ENCODE measurements around the gene KDM2B. TPM values are rescaled to one million over a fixed set of nuclear protein-coding genes. Genes with fewer than 3 reads are reported as not detected.
"Not testable (repeated sequence)": the region's sequence is repeated elsewhere in the genome, so short reads cannot be mapped to it uniquely, and the experiment has no call there.

KDM2B gene
- total RNA-seq, 2 donors from 2014 or later: 28.9 to 66.8 TPM

- DNase-seq (ENCODE audit: low spot score in 2 of 2): no peak
- Mint-ChIP-seq H3K9me3 (no peaks in the 10 kb centered on the region), H3K27ac (no peak overlapping the region), H3K36me3 (no peaks in the 10 kb centered on the region)
- ATAC-seq: no peak
These were observed 20.0 kb upstream of the KDM2B start for GRCh38 chr12:121600702-121601336.

- ATAC-seq (no peak), DNase-seq (ENCODE audit: low spot score in 2 of 2) (no peak)
- Mint-ChIP-seq H3K9me3 (no peaks in the 10 kb centered on the region), H3K27ac (no peak overlapping the region), H3K36me3 (peaks cover 0 to 7% of the 10 kb centered on the region in 2 donors)
These were observed 15.7 kb upstream of the KDM2B start for GRCh38 chr12:121596526-121596925.

- DNase-seq (ENCODE audit: low spot score in 2 of 2) (no peak), ATAC-seq (no peak)
- peak overlapping the region in 1 of 2 donors; percentile 82 for H3K27ac Mint-ChIP-seq
- H3K36me3 Mint-ChIP-seq: peaks cover 0 to 12% of the 10 kb centered on the region in 2 donors
- no peaks in the 10 kb centered on the region for H3K9me3 Mint-ChIP-seq
These were observed 14.7 kb upstream of the KDM2B start for GRCh38 chr12:121595520-121595919.

GRCh38 chr12:121592320-121592719 is 11.5 kb upstream of the KDM2B start:
- ATAC-seq (no peak), DNase-seq (ENCODE audit: low spot score in 2 of 2) (no peak)
- peaks cover 0 to 12% of the 10 kb centered on the region in 2 donors for H3K36me3 Mint-ChIP-seq
- H3K9me3 Mint-ChIP-seq: no peaks in the 10 kb centered on the region
- H3K27ac Mint-ChIP-seq: peak overlapping the region; percentile 51 to 93

GRCh38 chr12:121590476-121591143 is 9.8 kb upstream of the KDM2B start:
- peak; percentile 56 to 77 for DNase-seq (ENCODE audit: low spot score in 2 of 2)
- no peaks in the 10 kb centered on the region for H3K9me3 Mint-ChIP-seq
- peak overlapping the region; percentile 93 to 98 for H3K27ac Mint-ChIP-seq
- ATAC-seq: peak; percentile 91 to 93
- peaks cover 0 to 12% of the 10 kb centered on the region in 2 donors for H3K36me3 Mint-ChIP-seq

GRCh38 chr12:121584885-121585284 is 4.1 kb upstream of the KDM2B start:
- not testable (repeated sequence) for H3K9me3 Mint-ChIP-seq; ATAC-seq; DNase-seq (ENCODE audit: low spot score in 2 of 2); H3K27ac Mint-ChIP-seq; H3K36me3 Mint-ChIP-seq

GRCh38 chr12:121583334-121583661 is 2.5 kb upstream of the KDM2B start:
- not testable (repeated sequence) for ATAC-seq; H3K9me3 Mint-ChIP-seq; DNase-seq (ENCODE audit: low spot score in 2 of 2); H3K27ac Mint-ChIP-seq; H3K36me3 Mint-ChIP-seq

GRCh38 chr12:121582583-121583333 is 1.9 kb upstream of the KDM2B start:
- no peak for DNase-seq (ENCODE audit: low spot score in 2 of 2)
- ATAC-seq: no peak
- H3K27ac Mint-ChIP-seq: no peak overlapping the region
- H3K9me3 Mint-ChIP-seq: no peaks in the 10 kb centered on the region
- peaks cover 6 to 9% of the 10 kb centered on the region in 2 donors for H3K36me3 Mint-ChIP-seq

GRCh38 chr12:121581686-121582429 is 1.0 kb upstream of the KDM2B start:
- H3K27ac Mint-ChIP-seq: peak overlapping the region in 1 of 2 donors; percentile 79
- no peak for DNase-seq (ENCODE audit: low spot score in 2 of 2)
- ATAC-seq: peak; percentile 31 to 40
- H3K36me3 Mint-ChIP-seq: peaks cover 6 to 9% of the 10 kb centered on the region in 2 donors
- H3K9me3 Mint-ChIP-seq: no peaks in the 10 kb centered on the region

- peak; percentile 64 to 80 for ATAC-seq
- no peaks in the 10 kb centered on the region for H3K9me3 Mint-ChIP-seq
- H3K27ac Mint-ChIP-seq: peak overlapping the region; percentile 88 to 100
- peaks cover 9 to 10% of the 10 kb centered on the region in 2 donors for H3K36me3 Mint-ChIP-seq
- peak; percentile 62 to 75 for DNase-seq (ENCODE audit: low spot score in 2 of 2)
These were observed 598 bp downstream of the KDM2B start for GRCh38 chr12:121579981-121580868.

GRCh38 chr12:121579190-121579791 is 1.5 kb downstream of the KDM2B start:
- H3K27ac Mint-ChIP-seq: peak overlapping the region; percentile 88 to 100
- peaks cover 12% of the 10 kb centered on the region in 2 donors for H3K36me3 Mint-ChIP-seq
- ATAC-seq (peak; percentile 16 to 33), DNase-seq (ENCODE audit: low spot score in 2 of 2) (peak in 1 of 2 donors; percentile 16)
- H3K9me3 Mint-ChIP-seq: no peaks in the 10 kb centered on the region

GRCh38 chr12:121578230-121579189 is 2.3 kb downstream of the KDM2B start:
- Mint-ChIP-seq H3K36me3 (peaks cover 16 to 18% of the 10 kb centered on the region in 2 donors), H3K27ac (peak overlapping the region in 1 of 2 donors; percentile 9), H3K9me3 (no peaks in the 10 kb centered on the region)
- peak; percentile 1 to 8 for ATAC-seq
- peak in 1 of 2 donors; percentile 38 for DNase-seq (ENCODE audit: low spot score in 2 of 2)

GRCh38 chr12:121577443-121578180 is 3.2 kb downstream of the KDM2B start:
- Mint-ChIP-seq H3K36me3 (peaks cover 16 to 18% of the 10 kb centered on the region in 2 donors), H3K9me3 (no peaks in the 10 kb centered on the region), H3K27ac (no peak overlapping the region)
- ATAC-seq: no peak
- DNase-seq (ENCODE audit: low spot score in 2 of 2): no peak

- ATAC-seq: no peak
- no peaks in the 10 kb centered on the region for H3K9me3 Mint-ChIP-seq
- H3K27ac Mint-ChIP-seq: no peak overlapping the region
- no peak for DNase-seq (ENCODE audit: low spot score in 2 of 2)
- H3K36me3 Mint-ChIP-seq: peaks cover 16 to 18% of the 10 kb centered on the region in 2 donors
These were observed 3.9 kb downstream of the KDM2B start for GRCh38 chr12:121576851-121577391.
